Mesendoderm (in vitro differentiated cells): ENCODE results near the gene CDH23.

ENCODE experiments used
- DNase-seq: peaks from one replicate; pipeline ENCODE4 v3.0.0; 2013
- H2AK5ac ChIP-seq: 2 replicates; pipeline ENCODE4 v1.6.1; 2013; ENCODE audit warnings: low read length, inconsistent platforms
- H2BK120ac ChIP-seq: 2 replicates; pipeline ENCODE4 v1.6.1; 2013; ENCODE audit warnings: low read depth, mild to moderate bottlenecking, low read length, moderate library complexity, mixed read lengths
- H2BK15ac ChIP-seq: replicated peaks from 2 replicates; pipeline ENCODE4 v1.6.1; 2013; ENCODE audit warnings: low read depth, mild to moderate bottlenecking, moderate library complexity
- H2BK5ac ChIP-seq: 2 replicates; pipeline ENCODE4 v1.6.1; 2013; ENCODE audit warnings: low read length, inconsistent platforms
- H3K18ac ChIP-seq: 2 replicates; pipeline ENCODE4 v1.6.1; 2013; ENCODE audit warnings: mild to moderate bottlenecking, low read length, mixed read lengths
- H3K23ac ChIP-seq: one replicate; pipeline ENCODE4 v1.6.1; 2013; ENCODE audit warnings: low read length
- H3K27ac ChIP-seq: 2 replicates; pipeline ENCODE4 v1.5.1; 2013; ENCODE audit warnings: low read depth, mild to moderate bottlenecking, inconsistent platforms, low read length, moderate library complexity
- H3K27me3 ChIP-seq: 2 replicates; pipeline ENCODE4 v1.6.1; 2013; ENCODE audit warnings: low read length, control low read depth, mild to moderate bottlenecking, inconsistent platforms; ENCODE audit not compliant: insufficient read depth, poor library complexity
- H3K36me3 ChIP-seq: 2 replicates; pipeline ENCODE4 v1.6.1; 2013; ENCODE audit warnings: low read length, inconsistent platforms; ENCODE audit not compliant: control insufficient read depth, insufficient read depth
- H3K4ac ChIP-seq: one replicate; pipeline ENCODE4 v1.6.1; 2013; ENCODE audit warnings: low read depth, mild to moderate bottlenecking, low read length, moderate library complexity
- H3K4me1 ChIP-seq: 2 replicates; pipeline ENCODE4 v1.6.1; 2013; ENCODE audit warnings: low read depth, low read length, inconsistent platforms; ENCODE audit not compliant: control insufficient read depth
- H3K4me2 ChIP-seq: 2 replicates; pipeline ENCODE4 v1.6.1; 2013; ENCODE audit warnings: low read length
- H3K4me3 ChIP-seq: 2 replicates; pipeline ENCODE4 v1.5.1; 2013; ENCODE audit warnings: mild to moderate bottlenecking, low read length
- H3K56ac ChIP-seq: one replicate; pipeline ENCODE4 v1.6.1; 2013; ENCODE audit warnings: low read length
- H3K79me1 ChIP-seq: 2 replicates; pipeline ENCODE4 v1.6.1; 2013; ENCODE audit warnings: low read length, inconsistent platforms
- H3K79me2 ChIP-seq: 2 replicates; pipeline ENCODE4 v1.6.1; 2013; ENCODE audit warnings: mild to moderate bottlenecking, low read length; ENCODE audit not compliant: control insufficient read depth, insufficient read depth
- H3K9ac ChIP-seq: 2 replicates; pipeline ENCODE4 v1.6.1; 2013; ENCODE audit warnings: low read length, inconsistent platforms
- H4K5ac ChIP-seq: one replicate; pipeline ENCODE4 v1.6.1; 2013; ENCODE audit warnings: low read length
- H4K8ac ChIP-seq: one replicate; pipeline ENCODE4 v1.6.1; 2013; ENCODE audit warnings: low read depth, mild to moderate bottlenecking, control low read depth, low read length, moderate library complexity
- WGBS: extraction: QIAGEN DNeasy Blood & Tissue Kit; methylation state at CpG from one replicate; pipeline ENCODE4 v1.1.7; 2013; ENCODE audit warnings: low lambda C conversion rate, missing lambda C conversion rate; ENCODE audit not compliant: insufficient coverage; ENCODE audit errors: extremely low coverage; 5-methylcytosine and 5-hydroxymethylcytosine counted together

Gene CDH23

DNA sequence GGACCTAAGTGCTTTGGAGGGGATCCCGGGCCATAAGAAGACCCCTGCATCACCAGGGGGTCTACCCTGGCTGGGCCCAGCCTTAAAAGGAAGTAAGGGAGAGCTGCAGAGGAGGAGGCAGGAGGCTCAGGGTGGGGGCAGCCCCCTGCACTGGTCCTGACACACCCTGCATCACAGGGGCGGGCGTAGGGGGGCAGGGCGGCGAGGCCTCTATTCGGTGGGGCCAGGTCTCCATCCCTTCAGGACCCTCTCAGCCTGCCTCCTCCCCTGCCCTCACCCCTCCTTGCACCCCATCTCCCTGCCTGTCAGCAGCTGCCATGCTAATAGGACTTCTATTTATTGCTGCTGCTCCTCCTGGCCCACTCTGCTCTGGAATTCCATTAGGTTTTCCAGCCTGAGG, 221.5 kb downstream of the CDH23 start:
- no peak overlapping the region for H2AK5ac ChIP-seq
- no peak overlapping the region for H2BK120ac ChIP-seq
- H3K27me3 ChIP-seq = no peaks in the 10 kb centered on the region
- no peak overlapping the region for H3K4me3 ChIP-seq
- H3K79me2 ChIP-seq = no peaks in the 10 kb centered on the region
- H3K4me2 ChIP-seq = no peak overlapping the region
- WGBS = no CpG with 5 or more reads among the region's 6 CpGs
- H3K9ac ChIP-seq = no peak overlapping the region
- DNase-seq = no peak
- H2BK5ac ChIP-seq = no peak overlapping the region
- no peak overlapping the region for H3K56ac ChIP-seq
- H3K23ac ChIP-seq = no peak overlapping the region
- no peaks in the 10 kb centered on the region for H3K79me1 ChIP-seq
- H3K18ac ChIP-seq = no peak overlapping the region
- no peak overlapping the region for H3K27ac ChIP-seq
- no peak overlapping the region for H4K5ac ChIP-seq
- H4K8ac ChIP-seq = no peak overlapping the region
- H3K36me3 ChIP-seq = no peaks in the 10 kb centered on the region
- H3K4ac ChIP-seq = no peak overlapping the region
- H2BK15ac ChIP-seq = no peak overlapping the region
- peaks cover 21% of the 10 kb centered on the region for H3K4me1 ChIP-seq

GRCh38 chr10:71618598-71618997, 221.9 kb downstream of the CDH23 start:
- Histone ChIP-seq H3K56ac (no peak overlapping the region), H3K4me2 (no peak overlapping the region)

DNA sequence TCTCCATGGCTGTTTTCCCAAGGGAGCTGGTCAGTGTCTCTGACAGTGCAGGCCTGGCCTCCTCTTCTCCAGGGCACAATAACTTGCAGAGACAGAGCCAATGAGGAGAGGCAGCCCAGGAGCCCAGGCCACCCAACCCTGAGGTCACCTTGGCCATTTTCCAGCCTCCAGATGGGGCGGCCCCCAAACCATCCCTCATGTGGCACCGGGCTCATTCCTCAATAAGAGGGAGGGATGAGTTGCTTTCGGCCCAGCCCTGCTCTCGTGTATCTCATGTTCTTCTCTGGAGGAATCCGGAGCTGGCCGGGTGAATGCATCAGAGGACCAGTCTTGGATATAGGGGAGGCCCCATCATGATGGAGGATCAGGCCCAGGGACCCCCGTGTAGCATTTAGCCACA, 223.9 kb downstream of the CDH23 start:
- Histone ChIP-seq H2BK120ac (no peak overlapping the region), H2BK15ac (no peak overlapping the region), H2AK5ac (no peak overlapping the region), H3K18ac (no peak overlapping the region), H3K23ac (no peak overlapping the region), H4K8ac (no peak overlapping the region), H3K4ac (peak overlapping the region; percentile 28), H3K36me3 (no peaks in the 10 kb centered on the region), H3K79me1 (no peaks in the 10 kb centered on the region), H2BK5ac (no peak overlapping the region), H3K9ac (no peak overlapping the region), H3K56ac (peak overlapping the region; percentile 84), H3K4me1 (peaks cover 22% of the 10 kb centered on the region), H4K5ac (no peak overlapping the region), H3K4me3 (no peak overlapping the region), H3K79me2 (no peaks in the 10 kb centered on the region), H3K27ac (no peak overlapping the region), H3K27me3 (no peaks in the 10 kb centered on the region), H3K4me2 (no peak overlapping the region)
- WGBS = no CpG with 5 or more reads among the region's 7 CpGs
- no peak for DNase-seq

More at GRCh38 chr10:71618598-71618997, 221.9 kb downstream of the CDH23 start:
- Histone ChIP-seq H3K27me3 (no peaks in the 10 kb centered on the region), H2BK15ac (no peak overlapping the region), H3K27ac (no peak overlapping the region), H3K4ac (no peak overlapping the region), H4K8ac (no peak overlapping the region), H2AK5ac (no peak overlapping the region), H3K4me1 (peaks cover 20% of the 10 kb centered on the region), H2BK120ac (no peak overlapping the region), H3K18ac (no peak overlapping the region), H3K36me3 (no peaks in the 10 kb centered on the region), H3K4me3 (no peak overlapping the region), H4K5ac (no peak overlapping the region), H2BK5ac (no peak overlapping the region), H3K79me2 (no peaks in the 10 kb centered on the region), H3K79me1 (no peaks in the 10 kb centered on the region), H3K9ac (no peak overlapping the region), H3K23ac (no peak overlapping the region)
- WGBS = no CpG with 5 or more reads among the region's 8 CpGs
- no peak for DNase-seq

DNA sequence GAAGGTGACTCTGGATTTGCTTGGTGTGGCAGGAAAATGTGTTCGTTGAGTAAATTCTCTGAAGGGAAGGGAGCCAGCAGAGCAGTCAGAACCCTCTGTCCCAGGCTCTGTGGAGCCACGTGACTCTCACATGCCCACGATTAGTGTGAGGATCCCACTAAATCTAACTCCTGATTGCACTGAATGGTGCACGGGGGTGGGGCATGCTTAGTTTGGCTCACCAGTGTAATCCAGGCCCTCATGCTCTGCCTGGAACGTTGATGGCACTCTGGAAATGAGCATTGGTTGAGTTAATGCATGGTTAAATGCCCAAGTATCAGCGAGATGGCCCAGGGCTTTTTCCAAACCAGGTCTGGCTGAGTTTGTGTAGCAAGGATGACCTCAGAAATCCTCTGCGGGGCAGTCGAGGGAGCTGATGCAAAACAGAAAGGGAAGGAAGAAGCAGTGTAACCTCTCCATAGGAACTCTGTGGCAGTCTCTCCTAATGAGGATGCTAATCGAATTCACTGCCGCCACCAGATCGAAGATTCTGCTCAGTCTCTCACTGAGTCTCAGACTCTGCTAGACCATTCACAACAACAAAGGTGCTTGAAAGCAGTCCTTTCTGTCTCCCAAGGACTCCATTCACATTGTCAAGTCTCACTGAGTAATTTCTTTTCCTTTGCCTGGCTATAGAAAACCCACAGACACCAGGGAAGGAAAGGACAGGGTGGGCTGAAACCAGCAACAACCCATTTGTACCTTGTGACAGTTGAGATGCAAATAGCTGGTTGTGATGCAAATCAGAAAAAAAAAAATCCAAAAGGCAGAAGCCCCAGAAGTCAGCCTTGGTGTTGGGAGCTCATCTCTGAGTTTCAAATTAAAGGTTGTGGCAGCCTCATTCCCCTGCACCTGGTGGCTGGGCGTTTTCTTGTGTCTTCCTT, 224.8 kb downstream of the CDH23 start:
- no peaks in the 10 kb centered on the region for H3K79me2 ChIP-seq
- peak overlapping the region; percentile 5 for H3K9ac ChIP-seq
- H3K4ac ChIP-seq = no peak overlapping the region
- peak overlapping the region; percentile 51 for H3K27ac ChIP-seq
- H3K4me1 ChIP-seq = peaks cover 22% of the 10 kb centered on the region
- H3K27me3 ChIP-seq = no peaks in the 10 kb centered on the region
- H3K18ac ChIP-seq = no peak overlapping the region
- H2BK120ac ChIP-seq = no peak overlapping the region
- DNase-seq = peak; percentile 88
- no peak overlapping the region for H4K5ac ChIP-seq
- no peak overlapping the region for H2AK5ac ChIP-seq
- H3K4me3 ChIP-seq = no peak overlapping the region
- H4K8ac ChIP-seq = no peak overlapping the region
- no CpG with 5 or more reads among the region's 12 CpGs for WGBS
- no peaks in the 10 kb centered on the region for H3K79me1 ChIP-seq
- H3K56ac ChIP-seq = peak overlapping the region; percentile 84
- H3K36me3 ChIP-seq = no peaks in the 10 kb centered on the region
- H2BK5ac ChIP-seq = peak overlapping the region; percentile 86
- no peak overlapping the region for H3K23ac ChIP-seq
- no peak overlapping the region for H2BK15ac ChIP-seq
- no peak overlapping the region for H3K4me2 ChIP-seq

DNA sequence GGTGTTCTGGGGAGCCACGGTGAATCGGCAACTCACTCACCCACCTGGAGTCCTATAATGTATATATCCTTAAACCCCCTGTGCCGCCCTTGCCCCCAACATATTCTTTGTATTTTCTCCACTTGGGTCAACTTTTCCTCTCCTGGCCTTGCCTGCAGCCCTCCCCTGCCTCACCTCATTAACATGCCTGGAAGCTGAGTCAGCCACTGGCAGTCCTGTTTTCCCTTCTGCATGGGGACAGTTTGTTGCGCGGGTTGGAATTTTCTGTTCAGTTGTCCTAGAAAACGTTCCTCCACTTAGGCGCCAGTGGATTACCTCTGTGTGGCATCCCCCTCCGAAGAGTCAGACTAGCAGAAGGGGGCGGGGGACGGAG, 225.4 kb downstream of the CDH23 start:
- no CpG with 5 or more reads among the region's 10 CpGs for WGBS

More for the DNA sequence above, 225.4 kb downstream of the CDH23 start:
- no peaks in the 10 kb centered on the region for H3K79me2 ChIP-seq
- no peak overlapping the region for H3K9ac ChIP-seq
- H4K5ac ChIP-seq = no peak overlapping the region
- H3K56ac ChIP-seq = peak overlapping the region; percentile 70
- no peak overlapping the region for H2AK5ac ChIP-seq
- no peak overlapping the region for H2BK120ac ChIP-seq
- H3K27ac ChIP-seq = peak overlapping the region; percentile 51
- H3K79me1 ChIP-seq = no peaks in the 10 kb centered on the region
- H4K8ac ChIP-seq = no peak overlapping the region
- no peak overlapping the region for H3K23ac ChIP-seq
- H3K27me3 ChIP-seq = no peaks in the 10 kb centered on the region
- no peak overlapping the region for H3K4ac ChIP-seq
- H3K18ac ChIP-seq = no peak overlapping the region
- no peak overlapping the region for H3K4me2 ChIP-seq
- peak overlapping the region; percentile 26 for H2BK5ac ChIP-seq
- H3K36me3 ChIP-seq = no peaks in the 10 kb centered on the region
- H2BK15ac ChIP-seq = no peak overlapping the region
- peak; percentile 82 for DNase-seq
- peaks cover 22% of the 10 kb centered on the region for H3K4me1 ChIP-seq
- no peak overlapping the region for H3K4me3 ChIP-seq
